Measurements from ENCODE around the gene KIF6.

DNA sequence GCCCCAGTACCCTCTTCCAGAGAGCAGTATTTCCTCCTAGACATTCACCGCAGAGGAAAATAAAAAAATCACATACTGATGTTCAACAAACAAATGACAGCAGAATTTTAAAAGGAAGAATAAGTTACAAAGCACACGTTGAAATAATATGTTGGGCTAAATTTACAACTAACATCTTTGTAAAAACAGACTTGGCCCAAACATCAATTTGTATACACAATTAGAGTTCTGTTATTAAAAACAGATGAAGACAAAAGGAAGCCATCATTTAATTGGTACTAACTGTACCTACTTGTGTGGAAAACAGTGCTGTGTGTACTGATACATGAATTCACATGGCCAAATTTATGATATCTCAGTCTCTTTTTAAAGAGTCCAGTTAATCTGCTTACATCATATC is 46.3 kb downstream of the KIF6 start:
- TF ChIP-seq, protein P1, sequence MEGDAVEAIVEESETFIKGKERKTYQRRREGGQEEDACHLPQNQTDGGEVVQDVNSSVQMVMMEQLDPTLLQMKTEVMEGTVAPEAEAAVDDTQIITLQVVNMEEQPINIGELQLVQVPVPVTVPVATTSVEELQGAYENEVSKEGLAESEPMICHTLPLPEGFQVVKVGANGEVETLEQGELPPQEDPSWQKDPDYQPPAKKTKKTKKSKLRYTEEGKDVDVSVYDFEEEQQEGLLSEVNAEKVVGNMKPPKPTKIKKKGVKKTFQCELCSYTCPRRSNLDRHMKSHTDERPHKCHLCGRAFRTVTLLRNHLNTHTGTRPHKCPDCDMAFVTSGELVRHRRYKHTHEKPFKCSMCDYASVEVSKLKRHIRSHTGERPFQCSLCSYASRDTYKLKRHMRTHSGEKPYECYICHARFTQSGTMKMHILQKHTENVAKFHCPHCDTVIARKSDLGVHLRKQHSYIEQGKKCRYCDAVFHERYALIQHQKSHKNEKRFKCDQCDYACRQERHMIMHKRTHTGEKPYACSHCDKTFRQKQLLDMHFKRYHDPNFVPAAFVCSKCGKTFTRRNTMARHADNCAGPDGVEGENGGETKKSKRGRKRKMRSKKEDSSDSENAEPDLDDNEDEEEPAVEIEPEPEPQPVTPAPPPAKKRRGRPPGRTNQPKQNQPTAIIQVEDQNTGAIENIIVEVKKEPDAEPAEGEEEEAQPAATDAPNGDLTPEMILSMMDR (IDR thresholded peaks at IDR 0.05), result no peak
- no peak for TF ChIP-seq POLR2A (IDR thresholded peaks at IDR 0.05)
